Esophagus muscularis mucosa (tissue), 4 donors: ENCODE measurements around the gene TRMO. TPM values are rescaled to one million over a fixed set of nuclear protein-coding genes. Genes with fewer than 3 reads are reported as not detected.

ENCODE experiments used
- DNase-seq: peaks from one replicate; pipeline ENCODE4 v3.0.0-alpha.2; 2017; ENCODE audit errors: extremely low spot score
- H3K27ac ChIP-seq, 4 donors: fragments of 200-600 bp; sonication (generic); replicated peaks in 1 of 4; 1 replicate in 3 of 4; 2 replicates in 1 of 4; pipeline ENCODE4 v1.5.1; 2016 to 2019; ENCODE audit warnings: mild to moderate bottlenecking in 1 of 4
- H3K27me3 ChIP-seq, 4 donors: fragments of 200-600 bp; sonication (generic); one replicate each; pipeline versions ENCODE4 v1.5.1 to v1.6.0; 2016 to 2019
- H3K36me3 ChIP-seq, 4 donors: fragments of 200-600 bp; sonication (generic); one replicate each; pipeline ENCODE4 v1.5.1; 2016 to 2019
- H3K4me1 ChIP-seq, 4 donors: fragments of 200-600 bp; sonication (generic); one replicate each; pipeline ENCODE4 v1.5.1; 2016 to 2019
- H3K4me3 ChIP-seq, 4 donors: fragments of 200-600 bp; sonication (generic); 1 replicate in 2 of 4; 2 replicates in 2 of 4; pipeline ENCODE4 v1.5.1; 2016 to 2019; ENCODE audit warnings: mild to moderate bottlenecking in 4 of 4, moderate library complexity in 1 of 4
- H3K9me3 ChIP-seq, 4 donors: fragments of 200-600 bp; sonication (generic); 1 replicate in 3 of 4; 2 replicates in 1 of 4; pipeline ENCODE4 v1.5.1; 2016 to 2019
- EP300 ChIP-seq: sonication (generic); formaldehyde crosslinking; IDR thresholded peaks from one replicate; pipeline ENCODE4 v1.6.1; 2017; ENCODE audit warnings: antibody characterized with exemption
- POLR2A ChIP-seq: fragments of 450-650 bp; IDR thresholded peaks from one replicate; pipeline ENCODE4 v1.6.1; 2017; ENCODE audit warnings: antibody characterized with exemption, moderate library complexity, mild to moderate bottlenecking, low read depth
- POLR2AphosphoS5 ChIP-seq, 2 donors: sonication (generic); formaldehyde crosslinking; IDR thresholded peaks; one replicate each; pipeline ENCODE4 v1.6.1; 2017; ENCODE audit warnings: antibody characterized with exemption in 2 of 2
- WGBS: methylation state at CpG from one replicate; pipeline ENCODE4 v1.1.5; 2018; 5-methylcytosine and 5-hydroxymethylcytosine counted together
- intact Hi-C: fragments of 100-400 bp; cut with DNase I; formaldehyde crosslinking; loops from one replicate; pipeline ENCODE4 v1.15.1; 2023
- total RNA-seq, 4 donors: library from RNA; depleted of rRNA; stranded (reverse); fragments of >200 nt; gene quantifications; one replicate each; pipeline versions ENCODE4 v1.1.0 to v1.2.1, GENCODE V29; 2016
- TF ChIP-seq, protein P1 (sequence below), 3 experiments: fragments of 200-600 bp in 2 of 3; fragments of 450-650 bp in 1 of 3; sonication (generic) in 2 of 3; IDR thresholded peaks; one replicate each; pipeline ENCODE4 v1.5.1; 2017 to 2019; ENCODE audit warnings: antibody characterized with exemption in 3 of 3, mild to moderate bottlenecking in 2 of 3, moderate library complexity in 1 of 3

The TRMO gene
- total RNA-seq, 4 donors from 2014 or later = 16.6 to 22.7 (median 18.8) TPM

DNA sequence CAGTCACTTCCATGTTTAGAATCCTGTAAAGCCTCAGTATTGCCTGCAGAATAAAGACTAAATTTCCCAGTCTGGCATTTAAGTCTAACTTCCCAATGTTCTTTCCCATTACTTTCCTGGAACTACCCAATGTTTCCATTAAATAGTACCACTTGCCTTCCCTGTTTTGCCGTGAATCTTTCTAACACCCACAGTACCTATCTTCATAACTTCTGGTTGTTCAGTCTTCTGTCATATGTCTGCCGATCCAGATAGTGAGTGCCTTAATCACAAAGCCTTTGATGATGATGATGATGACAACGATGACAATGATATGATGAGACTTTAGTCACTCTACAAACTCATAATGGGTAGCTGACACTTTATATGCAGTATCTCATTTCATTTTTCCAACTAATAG lies 22.3 kb upstream of the TRMO start:
- no peak for DNase-seq
- WGBS = 78% methylated on average over 3 of the region's 3 CpGs
- intact Hi-C loops = no loop called here
- no peak for TF ChIP-seq EP300
- no peak for TF ChIP-seq POLR2AphosphoS5 (IDR thresholded peaks at IDR 0.05)
- no peak for TF ChIP-seq POLR2A
- TF ChIP-seq, protein P1, sequence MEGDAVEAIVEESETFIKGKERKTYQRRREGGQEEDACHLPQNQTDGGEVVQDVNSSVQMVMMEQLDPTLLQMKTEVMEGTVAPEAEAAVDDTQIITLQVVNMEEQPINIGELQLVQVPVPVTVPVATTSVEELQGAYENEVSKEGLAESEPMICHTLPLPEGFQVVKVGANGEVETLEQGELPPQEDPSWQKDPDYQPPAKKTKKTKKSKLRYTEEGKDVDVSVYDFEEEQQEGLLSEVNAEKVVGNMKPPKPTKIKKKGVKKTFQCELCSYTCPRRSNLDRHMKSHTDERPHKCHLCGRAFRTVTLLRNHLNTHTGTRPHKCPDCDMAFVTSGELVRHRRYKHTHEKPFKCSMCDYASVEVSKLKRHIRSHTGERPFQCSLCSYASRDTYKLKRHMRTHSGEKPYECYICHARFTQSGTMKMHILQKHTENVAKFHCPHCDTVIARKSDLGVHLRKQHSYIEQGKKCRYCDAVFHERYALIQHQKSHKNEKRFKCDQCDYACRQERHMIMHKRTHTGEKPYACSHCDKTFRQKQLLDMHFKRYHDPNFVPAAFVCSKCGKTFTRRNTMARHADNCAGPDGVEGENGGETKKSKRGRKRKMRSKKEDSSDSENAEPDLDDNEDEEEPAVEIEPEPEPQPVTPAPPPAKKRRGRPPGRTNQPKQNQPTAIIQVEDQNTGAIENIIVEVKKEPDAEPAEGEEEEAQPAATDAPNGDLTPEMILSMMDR (IDR thresholded peaks at IDR 0.05) = no peak
- H3K4me1 ChIP-seq = no peaks in the 10 kb centered on the region
- H3K27ac ChIP-seq = no peak overlapping the region
- no peak overlapping the region for H3K4me3 ChIP-seq
- no peaks in the 10 kb centered on the region for H3K9me3 ChIP-seq
- H3K27me3 ChIP-seq = peaks cover 0 to 1% (median 0%) of the 10 kb centered on the region in 4 donors
- no peaks in the 10 kb centered on the region for H3K36me3 ChIP-seq

DNA sequence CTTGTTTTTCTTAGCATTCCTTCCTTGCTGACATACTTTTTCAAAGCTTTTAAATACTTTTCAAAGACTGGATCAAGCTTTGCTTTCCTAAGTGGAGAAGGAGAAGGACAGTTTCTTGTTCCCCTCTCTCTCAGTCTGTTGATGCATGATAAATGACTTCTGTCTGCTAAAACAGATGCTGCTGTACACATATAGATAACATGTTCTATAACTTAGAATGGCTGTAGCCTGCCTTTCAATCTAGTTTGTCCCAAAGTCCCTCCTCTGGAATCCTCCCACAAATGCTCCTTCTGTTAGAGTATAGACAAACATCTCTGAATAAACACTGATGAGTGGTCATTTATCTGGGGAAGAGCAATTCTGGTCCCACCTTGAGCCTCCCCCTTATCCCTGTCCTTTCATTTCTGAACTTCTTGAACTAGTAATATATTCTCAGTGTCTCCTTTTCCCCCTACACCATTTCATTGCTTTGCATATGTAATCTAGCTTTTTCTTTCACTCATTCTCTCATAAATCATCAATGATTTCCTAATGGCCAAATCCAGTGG lies 21.1 kb upstream of the TRMO start:
- TF ChIP-seq POLR2AphosphoS5 (IDR thresholded peaks at IDR 0.05) (no peak), EP300 (no peak), POLR2A (no peak)
- TF ChIP-seq, protein P1 (IDR thresholded peaks at IDR 0.05) = no peak
- no peaks in the 10 kb centered on the region for H3K36me3 ChIP-seq
- no peaks in the 10 kb centered on the region for H3K9me3 ChIP-seq
- H3K4me3 ChIP-seq = no peak overlapping the region
- no peak overlapping the region for H3K27ac ChIP-seq
- peaks cover 0 to under 1% (median 0%) of the 10 kb centered on the region in 4 donors for H3K27me3 ChIP-seq
- intact Hi-C loops = no loop called here
- no peak for DNase-seq
- H3K4me1 ChIP-seq = no peaks in the 10 kb centered on the region

DNA sequence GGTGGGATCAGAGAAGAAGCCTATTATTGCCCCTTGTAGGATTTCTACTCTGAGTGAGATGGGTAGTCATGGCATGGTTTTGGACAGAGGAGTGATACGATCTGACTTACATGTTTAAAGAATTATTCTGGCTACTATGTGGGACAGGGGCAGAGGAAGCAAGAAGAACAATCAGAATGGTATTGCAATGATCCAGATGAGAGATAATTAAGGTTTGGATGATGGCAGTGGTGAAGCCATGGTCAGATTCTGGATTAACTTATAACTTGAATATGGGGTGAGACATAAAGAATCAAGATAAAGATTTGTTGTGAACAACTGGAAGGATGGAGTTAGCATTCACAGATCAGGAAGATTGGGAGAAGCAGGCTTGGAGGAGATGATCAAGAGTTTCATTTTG lies 19.0 kb upstream of the TRMO start:
- Histone ChIP-seq H3K27me3 (peaks cover 0 to 9% (median 0%) of the 10 kb centered on the region in 4 donors), H3K4me3 (no peak overlapping the region), H3K36me3 (no peaks in the 10 kb centered on the region), H3K4me1 (no peaks in the 10 kb centered on the region), H3K27ac (no peak overlapping the region), H3K9me3 (no peaks in the 10 kb centered on the region)
- intact Hi-C loops = no loop called here
- TF ChIP-seq POLR2A (no peak), POLR2AphosphoS5 (IDR thresholded peaks at IDR 0.05) (no peak), EP300 (no peak)
- TF ChIP-seq, protein P1 (IDR thresholded peaks at IDR 0.05) = no peak
- no peak for DNase-seq
- WGBS = 94% methylated on average over 1 of the region's 1 CpG

DNA sequence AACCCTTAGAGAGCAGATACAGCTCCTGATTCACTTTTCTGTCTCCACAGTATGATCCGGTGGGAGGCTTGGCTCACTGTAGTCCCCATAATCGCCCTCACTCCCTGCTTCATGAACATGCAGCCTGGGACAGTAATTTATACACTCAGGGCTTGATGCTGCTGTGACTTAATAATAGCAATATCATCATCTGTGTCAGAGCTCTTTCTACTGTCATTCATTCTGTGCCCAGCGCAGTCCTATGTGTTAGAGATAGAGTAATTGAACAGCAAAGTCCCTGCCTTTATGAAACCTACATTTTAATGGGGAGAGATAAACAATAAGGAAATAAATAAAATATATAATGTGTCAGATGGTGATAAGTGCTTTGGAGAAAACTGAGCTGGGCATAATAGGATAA lies 18.4 kb upstream of the TRMO start:
- intact Hi-C loops = no loop called here
- WGBS = 65% methylated on average over 3 of the region's 3 CpGs

DNA sequence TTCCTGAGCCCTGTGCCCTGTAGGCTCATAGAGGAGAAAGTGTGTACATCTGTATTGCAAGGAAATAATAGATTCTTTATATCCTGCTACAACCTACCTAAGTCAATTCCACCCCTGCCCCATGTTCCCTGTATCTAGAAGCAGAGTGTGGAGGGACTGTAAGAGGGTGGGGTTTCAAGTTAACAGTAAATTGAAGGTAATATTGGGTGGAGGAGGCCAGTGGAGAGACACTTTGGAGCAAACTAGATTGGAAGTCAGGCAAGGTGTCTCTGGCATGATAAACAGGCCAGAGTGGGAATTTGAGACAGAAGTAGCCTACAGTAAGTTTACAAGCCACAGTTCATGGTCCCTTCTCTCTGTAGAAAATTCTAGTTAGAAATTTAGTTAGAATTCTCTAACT lies 17.9 kb upstream of the TRMO start:
- no peak overlapping the region for H3K4me3 ChIP-seq
- H3K9me3 ChIP-seq = no peaks in the 10 kb centered on the region
- DNase-seq = no peak
- peaks cover 0 to 18% (median 0%) of the 10 kb centered on the region in 4 donors for H3K27me3 ChIP-seq
- no peaks in the 10 kb centered on the region for H3K36me3 ChIP-seq
- H3K27ac ChIP-seq = no peak overlapping the region
- H3K4me1 ChIP-seq = no peaks in the 10 kb centered on the region
- no peak for TF ChIP-seq EP300
- TF ChIP-seq, protein P1 (IDR thresholded peaks at IDR 0.05) = no peak
- no peak for TF ChIP-seq POLR2A
- TF ChIP-seq POLR2AphosphoS5 (IDR thresholded peaks at IDR 0.05) = no peak
- intact Hi-C loops = no loop called here

More for the DNA sequence above, 18.4 kb upstream of the TRMO start:
- no peak overlapping the region for H3K4me3 ChIP-seq
- no peaks in the 10 kb centered on the region for H3K36me3 ChIP-seq
- no peaks in the 10 kb centered on the region for H3K9me3 ChIP-seq
- peaks cover 0 to 13% (median 0%) of the 10 kb centered on the region in 4 donors for H3K27me3 ChIP-seq
- no peak overlapping the region for H3K27ac ChIP-seq
- no peaks in the 10 kb centered on the region for H3K4me1 ChIP-seq
- TF ChIP-seq EP300 (no peak), POLR2A (no peak), POLR2AphosphoS5 (IDR thresholded peaks at IDR 0.05) (no peak)
- DNase-seq = no peak
